ENCODE results near the gene LGR6. TPM values are rescaled to one million over a fixed set of nuclear protein-coding genes. Genes with fewer than 3 reads are reported as not detected.

The LGR6 gene
- total and polyA plus RNA-seq, 12 donors: 0.06 to 1.0 (median 0.18) TPM; not detected in 3

DNA sequence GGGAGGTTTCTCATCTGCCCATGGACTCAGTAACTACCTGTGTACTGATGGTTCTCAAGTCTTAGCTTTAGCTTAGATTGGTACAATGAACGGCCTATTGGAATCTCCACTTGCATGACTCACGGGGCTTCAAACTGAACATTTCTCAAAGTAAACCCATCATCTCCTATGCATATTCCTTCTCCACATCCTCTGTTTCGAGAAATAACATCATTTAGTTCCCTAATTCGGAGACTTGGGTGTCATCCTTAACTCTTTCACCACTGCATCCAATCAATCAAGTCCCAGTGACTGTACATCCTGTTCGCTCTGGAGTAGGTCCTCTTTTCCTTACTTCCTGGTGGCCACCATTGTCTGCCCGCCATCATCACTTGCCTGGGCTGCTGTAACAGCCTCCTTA, 55.8 kb downstream of the LGR6 start:
- Histone ChIP-seq H3K9me3 (replicated peaks in 1 of 3) (no peaks in the 10 kb centered on the region), H3K4me3 (no peak overlapping the region), H3K27ac (no peak overlapping the region), H3K36me3 (replicated peaks in 1 of 2) (no peaks in the 10 kb centered on the region), H3K4me1 (replicated peaks in 1 of 2) (no peaks in the 10 kb centered on the region), H3K27me3 (no peaks in the 10 kb centered on the region)
- 66 to 76% (median 69%) methylated on average over 6 of the region's 6 CpGs for WGBS, 4 donors
- TF ChIP-seq, protein P1, sequence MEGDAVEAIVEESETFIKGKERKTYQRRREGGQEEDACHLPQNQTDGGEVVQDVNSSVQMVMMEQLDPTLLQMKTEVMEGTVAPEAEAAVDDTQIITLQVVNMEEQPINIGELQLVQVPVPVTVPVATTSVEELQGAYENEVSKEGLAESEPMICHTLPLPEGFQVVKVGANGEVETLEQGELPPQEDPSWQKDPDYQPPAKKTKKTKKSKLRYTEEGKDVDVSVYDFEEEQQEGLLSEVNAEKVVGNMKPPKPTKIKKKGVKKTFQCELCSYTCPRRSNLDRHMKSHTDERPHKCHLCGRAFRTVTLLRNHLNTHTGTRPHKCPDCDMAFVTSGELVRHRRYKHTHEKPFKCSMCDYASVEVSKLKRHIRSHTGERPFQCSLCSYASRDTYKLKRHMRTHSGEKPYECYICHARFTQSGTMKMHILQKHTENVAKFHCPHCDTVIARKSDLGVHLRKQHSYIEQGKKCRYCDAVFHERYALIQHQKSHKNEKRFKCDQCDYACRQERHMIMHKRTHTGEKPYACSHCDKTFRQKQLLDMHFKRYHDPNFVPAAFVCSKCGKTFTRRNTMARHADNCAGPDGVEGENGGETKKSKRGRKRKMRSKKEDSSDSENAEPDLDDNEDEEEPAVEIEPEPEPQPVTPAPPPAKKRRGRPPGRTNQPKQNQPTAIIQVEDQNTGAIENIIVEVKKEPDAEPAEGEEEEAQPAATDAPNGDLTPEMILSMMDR (IDR thresholded peaks at IDR 0.05): no peak
- TF ChIP-seq POLR2A (IDR thresholded peaks at IDR 0.05): no peak
- intact Hi-C loops (cut with DNase I): no loop called here
- peak in 1 of 7 donors; percentile 3 for DNase-seq

DNA sequence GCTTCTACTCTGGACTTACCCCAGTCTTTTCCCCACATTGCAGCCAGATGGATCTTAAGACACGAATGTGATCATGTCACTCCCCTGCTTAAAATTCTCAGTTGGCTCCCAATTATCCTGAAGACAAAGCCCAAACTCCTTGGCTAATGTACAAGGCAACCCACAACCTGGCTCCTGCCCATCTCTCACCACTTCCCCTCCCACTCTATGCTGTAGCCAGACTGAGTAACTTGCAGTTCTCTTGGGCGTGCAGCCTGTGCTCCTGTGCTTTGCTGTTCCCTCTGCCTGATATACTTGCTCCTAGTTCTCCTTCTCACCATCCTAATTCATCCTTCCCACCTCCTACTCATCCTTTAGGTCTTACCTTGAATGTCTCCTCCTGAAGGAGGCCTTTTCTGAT, 56.2 kb downstream of the LGR6 start:
- Histone ChIP-seq H3K36me3 (replicated peaks in 1 of 2) (no peaks in the 10 kb centered on the region), H3K4me3 (no peak overlapping the region), H3K4me1 (replicated peaks in 1 of 2) (no peaks in the 10 kb centered on the region), H3K9me3 (replicated peaks in 1 of 3) (no peaks in the 10 kb centered on the region), H3K27ac (no peak overlapping the region), H3K27me3 (no peaks in the 10 kb centered on the region)
- intact Hi-C loops (cut with DNase I): no loop called here
- WGBS, 4 donors: 74 to 91% (median 79%) methylated on average over 2 of the region's 2 CpGs
- peak in 1 of 7 donors; percentile 7 for DNase-seq
- TF ChIP-seq, protein P1 (IDR thresholded peaks at IDR 0.05): no peak
- no peak for TF ChIP-seq POLR2A (IDR thresholded peaks at IDR 0.05)

DNA sequence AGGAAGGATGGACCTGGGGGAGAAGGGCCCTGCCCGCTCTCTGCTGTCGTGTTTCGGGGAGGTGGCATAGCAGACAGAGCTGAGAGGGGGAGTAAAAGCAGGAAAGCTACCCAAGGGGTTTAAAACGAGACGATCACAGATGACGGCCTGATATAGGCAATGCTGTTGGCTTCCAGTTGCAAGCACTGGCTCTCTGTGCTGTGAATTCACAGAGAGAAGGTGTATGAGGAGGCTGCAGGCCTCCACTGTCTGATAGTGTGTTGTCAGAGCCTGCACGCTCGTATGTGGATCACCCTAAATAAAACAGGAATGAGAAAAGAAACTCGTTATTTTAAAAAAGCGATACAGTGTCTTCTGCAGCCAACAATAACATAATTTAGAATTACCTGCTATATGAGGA, 57.4 kb downstream of the LGR6 start:
- no peak for TF ChIP-seq POLR2A (IDR thresholded peaks at IDR 0.05)
- TF ChIP-seq, protein P1 (IDR thresholded peaks at IDR 0.05): no peak
- Histone ChIP-seq H3K9me3 (replicated peaks in 1 of 3) (no peaks in the 10 kb centered on the region), H3K27ac (no peak overlapping the region), H3K4me3 (no peak overlapping the region), H3K27me3 (no peaks in the 10 kb centered on the region), H3K36me3 (replicated peaks in 1 of 2) (no peaks in the 10 kb centered on the region), H3K4me1 (replicated peaks in 1 of 2) (no peaks in the 10 kb centered on the region)
- DNase-seq: no peak
- intact Hi-C loops (cut with DNase I): no loop called here
- 76 to 87% (median 81%) methylated on average over 10 of the region's 10 CpGs for WGBS, 4 donors

DNA sequence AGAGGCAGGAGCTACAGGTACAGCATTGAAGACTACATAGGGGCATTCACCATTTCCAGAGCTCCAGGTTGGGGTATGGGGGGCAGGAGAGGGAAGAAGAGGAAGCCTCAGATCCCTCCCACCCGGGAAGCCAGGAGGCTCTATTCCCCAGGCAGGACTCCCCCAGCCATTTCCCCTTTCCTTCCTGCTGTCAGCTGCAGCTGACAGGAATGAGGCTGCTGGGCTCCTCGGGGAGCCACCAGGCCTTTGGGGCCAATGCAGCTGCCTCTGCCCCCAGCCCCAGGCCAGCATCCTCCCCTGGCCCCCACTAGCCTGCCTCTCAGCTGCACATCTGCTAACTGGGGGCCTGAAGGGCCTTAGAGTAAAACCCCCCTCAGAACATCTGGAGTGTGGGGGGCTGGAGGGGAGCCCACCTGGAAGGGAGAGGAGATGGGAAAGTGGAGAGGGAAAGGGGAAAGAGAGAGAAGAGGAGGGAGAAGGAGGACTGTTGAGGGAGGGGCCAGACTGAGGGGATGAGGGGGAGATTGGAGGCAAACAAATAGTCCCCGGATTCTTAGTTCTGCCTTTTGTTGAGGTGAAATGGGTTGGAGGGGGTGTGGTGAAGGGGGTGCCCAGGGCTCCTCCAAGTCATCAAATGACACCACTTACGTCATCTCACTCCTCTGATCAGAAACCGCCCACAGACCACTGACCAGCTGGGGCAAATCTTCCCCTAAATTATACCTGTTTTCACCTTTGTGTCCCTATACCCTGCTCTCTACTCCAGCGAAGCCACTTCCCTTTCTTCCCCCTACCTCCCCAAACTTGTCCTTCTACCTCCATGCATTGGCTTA, 58.0 kb downstream of the LGR6 start:
- WGBS, 4 donors: 59 to 67% (median 65%) methylated on average over 5 to 6 of the region's 6 CpGs
- DNase-seq: peak in 2 of 7 donors; percentile 2
- Histone ChIP-seq H3K27me3 (no peaks in the 10 kb centered on the region), H3K9me3 (replicated peaks in 1 of 3) (no peaks in the 10 kb centered on the region), H3K27ac (no peak overlapping the region), H3K4me1 (replicated peaks in 1 of 2) (no peaks in the 10 kb centered on the region), H3K4me3 (no peak overlapping the region), H3K36me3 (replicated peaks in 1 of 2) (no peaks in the 10 kb centered on the region)
- TF ChIP-seq POLR2A (IDR thresholded peaks at IDR 0.05): no peak
- TF ChIP-seq, protein P1 (IDR thresholded peaks at IDR 0.05): no peak
- intact Hi-C loops (cut with DNase I): no loop called here
